Endodermal cell (in vitro differentiated cells): ENCODE results near the gene ROPN1L. TPM values are rescaled to one million over a fixed set of nuclear protein-coding genes. Genes with fewer than 3 reads are reported as not detected.

Source experiments
- DNase-seq: peaks from one replicate; pipeline ENCODE4 v3.0.0-alpha.2; 2017
- H3K27ac ChIP-seq: 2 replicates; pipeline ENCODE4 v1.5.1; 2013; ENCODE audit warnings: mild to moderate bottlenecking, low read depth, low read length, moderate library complexity
- H3K27me3 ChIP-seq: 2 replicates; pipeline ENCODE4 v1.6.1; 2013; ENCODE audit warnings: mild to moderate bottlenecking, low read length, moderate library complexity; ENCODE audit not compliant: insufficient read depth, control insufficient read depth, poor library complexity, severe bottlenecking
- H3K36me3 ChIP-seq: 2 replicates; pipeline ENCODE4 v1.7.0; 2013; ENCODE audit warnings: mild to moderate bottlenecking, low read length, moderate library complexity; ENCODE audit not compliant: control insufficient read depth, insufficient read depth
- H3K4me1 ChIP-seq: one replicate; pipeline ENCODE4 v1.7.0; 2013; ENCODE audit warnings: low read length; ENCODE audit not compliant: control insufficient read depth, insufficient read depth
- H3K4me3 ChIP-seq: 2 replicates; pipeline ENCODE4 v1.5.1; 2013; ENCODE audit warnings: mild to moderate bottlenecking, low read length, moderate library complexity
- H3K9ac ChIP-seq: 2 replicates; pipeline ENCODE4 v1.6.1; 2013; ENCODE audit warnings: mild to moderate bottlenecking, low read length, moderate library complexity; ENCODE audit not compliant: poor library complexity, severe bottlenecking; ENCODE audit errors: extremely low read depth
- H3K9me3 ChIP-seq: 2 replicates; pipeline ENCODE4 v1.6.1; 2013; ENCODE audit warnings: mild to moderate bottlenecking, low read length, moderate library complexity; ENCODE audit not compliant: control insufficient read depth
- H3K27ac Mint-ChIP-seq: 2 replicates; pipeline ENCODE4 v1.8.0; 2020; ENCODE audit warnings: mixed read lengths
- H3K27me3 Mint-ChIP-seq: 2 replicates; pipeline ENCODE4 v1.8.0; 2021; ENCODE audit warnings: mild to moderate bottlenecking, mixed read lengths; ENCODE audit not compliant: insufficient read depth
- H3K36me3 Mint-ChIP-seq: 2 replicates; pipeline ENCODE4 v1.8.0; 2020; ENCODE audit warnings: low read depth, mixed read lengths
- H3K4me1 Mint-ChIP-seq: 2 replicates; pipeline ENCODE4 v1.8.0; 2020; ENCODE audit warnings: mixed read lengths
- H3K4me3 Mint-ChIP-seq: 2 replicates; pipeline ENCODE4 v1.8.0; 2020; ENCODE audit warnings: mild to moderate bottlenecking, moderate library complexity, mixed read lengths
- H3K9me3 Mint-ChIP-seq: 2 replicates; pipeline ENCODE4 v1.8.0; 2020; ENCODE audit warnings: mild to moderate bottlenecking, mixed read lengths
- WGBS, 2 experiments: methylation state at CpG; one replicate each; pipeline versions ENCODE4 v1.1.5 to v1.1.7; 2013; ENCODE audit warnings: missing lambda C conversion rate in 2 of 2, mixed read lengths in 1 of 2; ENCODE audit not compliant: insufficient coverage in 1 of 2, insufficient read length in 1 of 2; 5-methylcytosine and 5-hydroxymethylcytosine counted together
- total RNA-seq, 2 donors: library from RNA; stranded (reverse); fragmentation: NEBNext Ultra II Directional in 1 of 2; extraction: Animal tissue kit (Norgen Biotek cat#: 25700) in 1 of 2; gene quantifications; 2 replicates in 1 of 2; 3 replicates in 1 of 2; pipeline ENCODE4 v1.2.1, GENCODE V29; 2021
- TF ChIP-seq, protein P1 (sequence below): fragments of 200-600 bp; sonication (generic); conservative IDR thresholded peaks from 2 replicates; pipeline ENCODE4 v1.5.0; 2021; ENCODE audit warnings: antibody characterized with exemption, mild to moderate bottlenecking

The ROPN1L gene
- total RNA-seq, 2 donors from 2014 or later: 0.70 TPM; not detected in 1

- Mint-ChIP-seq H3K27ac (peak overlapping the region; percentile 85), H3K4me3 (no peak overlapping the region), H3K27me3 (peaks cover 11% of the 10 kb centered on the region), H3K9me3 (peaks cover 2% of the 10 kb centered on the region), H3K36me3 (no peaks in the 10 kb centered on the region), H3K4me1 (peaks cover 24% of the 10 kb centered on the region)
- Histone ChIP-seq H3K4me3 (no peak overlapping the region), H3K9ac (no peak overlapping the region), H3K36me3 (no peaks in the 10 kb centered on the region), H3K27me3 (no peaks in the 10 kb centered on the region), H3K4me1 (peaks cover 12% of the 10 kb centered on the region), H3K9me3 (peaks cover 3% of the 10 kb centered on the region), H3K27ac (no peak overlapping the region)
- TF ChIP-seq, protein P1, sequence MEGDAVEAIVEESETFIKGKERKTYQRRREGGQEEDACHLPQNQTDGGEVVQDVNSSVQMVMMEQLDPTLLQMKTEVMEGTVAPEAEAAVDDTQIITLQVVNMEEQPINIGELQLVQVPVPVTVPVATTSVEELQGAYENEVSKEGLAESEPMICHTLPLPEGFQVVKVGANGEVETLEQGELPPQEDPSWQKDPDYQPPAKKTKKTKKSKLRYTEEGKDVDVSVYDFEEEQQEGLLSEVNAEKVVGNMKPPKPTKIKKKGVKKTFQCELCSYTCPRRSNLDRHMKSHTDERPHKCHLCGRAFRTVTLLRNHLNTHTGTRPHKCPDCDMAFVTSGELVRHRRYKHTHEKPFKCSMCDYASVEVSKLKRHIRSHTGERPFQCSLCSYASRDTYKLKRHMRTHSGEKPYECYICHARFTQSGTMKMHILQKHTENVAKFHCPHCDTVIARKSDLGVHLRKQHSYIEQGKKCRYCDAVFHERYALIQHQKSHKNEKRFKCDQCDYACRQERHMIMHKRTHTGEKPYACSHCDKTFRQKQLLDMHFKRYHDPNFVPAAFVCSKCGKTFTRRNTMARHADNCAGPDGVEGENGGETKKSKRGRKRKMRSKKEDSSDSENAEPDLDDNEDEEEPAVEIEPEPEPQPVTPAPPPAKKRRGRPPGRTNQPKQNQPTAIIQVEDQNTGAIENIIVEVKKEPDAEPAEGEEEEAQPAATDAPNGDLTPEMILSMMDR: no peak
- WGBS, 2 experiments: 90 to 93% methylated on average over 16 to 17 of the region's 17 CpGs
- DNase-seq: no peak
Measured at GRCh38 chr5:10466446-10467073, 24.9 kb downstream of the ROPN1L start.

DNA sequence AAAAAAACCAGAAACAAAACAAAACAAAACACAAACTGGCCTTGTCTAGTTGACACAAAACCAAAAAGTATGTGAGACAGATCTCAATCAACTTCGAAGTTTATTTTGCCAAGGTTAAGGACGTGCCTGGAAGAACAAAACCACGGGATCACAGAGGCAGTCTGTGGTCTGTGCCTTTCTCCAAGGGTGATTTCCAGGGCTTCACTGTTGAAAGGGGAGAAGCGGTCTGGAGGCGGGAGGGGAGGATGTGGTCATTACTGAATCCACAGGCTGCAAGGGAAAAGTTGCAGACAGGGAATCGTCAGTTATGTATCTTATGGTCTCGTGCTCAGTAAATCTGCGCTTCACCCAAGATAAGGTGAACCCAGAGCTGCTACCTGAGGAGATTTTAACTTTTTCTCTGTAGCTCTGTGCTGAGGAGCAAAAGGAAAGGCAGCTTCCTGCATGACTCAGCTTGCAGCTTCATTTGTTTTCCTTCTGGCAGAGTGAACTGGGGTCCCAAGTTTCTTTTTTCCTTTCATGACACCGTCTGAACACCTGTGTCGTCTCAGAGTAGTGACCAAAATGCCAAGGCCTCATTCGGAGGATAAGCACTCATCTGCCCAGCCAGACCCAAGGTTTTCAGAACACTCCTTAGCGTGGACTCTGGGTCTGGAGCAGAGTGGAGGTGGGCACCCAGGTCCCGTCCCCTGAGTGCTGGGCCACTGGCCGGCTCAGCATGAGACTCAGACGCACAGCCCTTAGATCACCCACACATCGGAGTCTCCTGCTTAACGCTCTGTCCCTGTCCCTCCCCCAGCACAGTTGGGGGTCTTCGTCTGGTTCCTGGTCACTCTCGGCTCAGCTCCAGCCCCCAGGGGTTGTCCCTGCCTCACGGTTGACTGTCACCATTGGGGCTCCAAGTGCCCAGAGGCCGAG lies 25.9 kb downstream of the ROPN1L start:
- peaks cover 16% of the 10 kb centered on the region for H3K27me3 Mint-ChIP-seq
- peaks cover 3% of the 10 kb centered on the region for H3K9me3 ChIP-seq
- H3K4me1 Mint-ChIP-seq: peaks cover 19% of the 10 kb centered on the region
- TF ChIP-seq, protein P1: no peak
- H3K36me3 Mint-ChIP-seq: no peaks in the 10 kb centered on the region
- peak overlapping the region; percentile 25 for H3K9ac ChIP-seq
- no peak overlapping the region for H3K27ac ChIP-seq
- DNase-seq: peak; percentile 81
- H3K4me3 ChIP-seq: no peak overlapping the region
- H3K27ac Mint-ChIP-seq: peak overlapping the region; percentile 85
- 53 to 57% methylated on average over 12 to 21 of the region's 21 CpGs for WGBS, 2 experiments
- no peaks in the 10 kb centered on the region for H3K27me3 ChIP-seq
- no peak overlapping the region for H3K4me3 Mint-ChIP-seq
- H3K4me1 ChIP-seq: peaks cover 12% of the 10 kb centered on the region
- peaks cover 2% of the 10 kb centered on the region for H3K9me3 Mint-ChIP-seq
- no peaks in the 10 kb centered on the region for H3K36me3 ChIP-seq

- Mint-ChIP-seq H3K36me3 (no peaks in the 10 kb centered on the region), H3K4me1 (peaks cover 19% of the 10 kb centered on the region), H3K27ac (peak overlapping the region; percentile 85), H3K27me3 (peaks cover 22% of the 10 kb centered on the region), H3K4me3 (no peak overlapping the region), H3K9me3 (peaks cover 2% of the 10 kb centered on the region)
- H3K9me3 ChIP-seq: peaks cover 3% of the 10 kb centered on the region
- H3K4me3 ChIP-seq: no peak overlapping the region
- no peak overlapping the region for H3K27ac ChIP-seq
- WGBS, 2 experiments: 86 to 91% methylated on average over 1 to 2 of the region's 2 CpGs
- no peaks in the 10 kb centered on the region for H3K27me3 ChIP-seq
- no peak for DNase-seq
- TF ChIP-seq, protein P1: no peak
- no peak overlapping the region for H3K9ac ChIP-seq
- H3K36me3 ChIP-seq: no peaks in the 10 kb centered on the region
- peaks cover 12% of the 10 kb centered on the region for H3K4me1 ChIP-seq
Measured at GRCh38 chr5:10468256-10468655, 26.6 kb downstream of the ROPN1L start.
